ENCODE measurements around the gene CNRIP1.
"Not testable (repeated sequence)": the region's sequence is repeated elsewhere in the genome, so short reads cannot be mapped to it uniquely, and the experiment has no call there.

Gene CNRIP1

DNA sequence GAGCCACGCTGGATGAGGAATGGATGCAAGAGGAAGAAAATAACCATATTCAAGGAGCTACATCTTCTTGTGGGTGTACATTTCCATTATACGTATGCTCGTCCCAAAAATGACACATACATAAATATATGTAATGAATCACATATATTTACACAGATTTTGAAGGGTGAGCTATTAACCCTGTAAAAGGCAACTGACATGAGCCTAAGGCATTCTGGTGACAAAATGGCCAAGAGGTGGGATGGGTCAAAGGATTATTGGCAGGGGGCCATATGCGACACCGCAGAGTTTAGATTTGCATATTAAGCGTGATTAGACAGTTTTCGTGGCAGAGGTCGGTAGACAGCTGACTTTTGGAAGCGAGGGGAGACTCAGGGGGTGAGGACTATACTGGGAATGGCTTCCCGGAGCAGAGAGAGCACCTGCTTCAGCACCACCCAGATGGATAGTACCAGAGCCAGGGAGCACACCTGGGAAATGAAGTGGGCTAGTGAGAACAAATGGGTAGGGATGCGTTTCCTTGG, 431 bp upstream of the CNRIP1 start:
- DNase-seq (ENCODE audit: low spot score), result no peak

DNA sequence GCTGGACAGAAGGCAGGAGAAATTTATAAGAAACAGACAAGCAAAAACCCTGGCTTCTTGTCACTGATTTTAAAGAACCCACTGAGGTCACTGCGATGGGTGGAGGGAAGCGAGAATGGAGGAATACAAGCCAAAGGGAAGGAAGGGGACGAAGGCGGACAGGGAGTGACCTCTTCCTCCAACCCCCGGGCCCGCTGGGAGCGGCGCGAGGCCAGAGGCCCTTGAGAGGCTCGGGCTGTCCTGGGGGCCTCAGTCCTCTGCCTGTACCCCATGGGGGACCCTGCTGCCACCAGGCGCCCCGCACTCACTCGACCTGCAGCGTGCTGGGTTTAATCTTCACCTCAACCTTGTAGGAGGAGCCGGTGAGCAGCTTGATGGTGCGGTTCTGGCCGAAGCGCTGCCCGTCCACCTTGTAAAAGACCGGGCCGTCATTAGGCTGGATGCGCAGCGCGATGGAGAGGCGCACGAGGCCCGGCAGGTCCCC, 793 bp downstream of the CNRIP1 start:
- DNase-seq (ENCODE audit: low spot score), result no peak
- TF ChIP-seq, protein P1, sequence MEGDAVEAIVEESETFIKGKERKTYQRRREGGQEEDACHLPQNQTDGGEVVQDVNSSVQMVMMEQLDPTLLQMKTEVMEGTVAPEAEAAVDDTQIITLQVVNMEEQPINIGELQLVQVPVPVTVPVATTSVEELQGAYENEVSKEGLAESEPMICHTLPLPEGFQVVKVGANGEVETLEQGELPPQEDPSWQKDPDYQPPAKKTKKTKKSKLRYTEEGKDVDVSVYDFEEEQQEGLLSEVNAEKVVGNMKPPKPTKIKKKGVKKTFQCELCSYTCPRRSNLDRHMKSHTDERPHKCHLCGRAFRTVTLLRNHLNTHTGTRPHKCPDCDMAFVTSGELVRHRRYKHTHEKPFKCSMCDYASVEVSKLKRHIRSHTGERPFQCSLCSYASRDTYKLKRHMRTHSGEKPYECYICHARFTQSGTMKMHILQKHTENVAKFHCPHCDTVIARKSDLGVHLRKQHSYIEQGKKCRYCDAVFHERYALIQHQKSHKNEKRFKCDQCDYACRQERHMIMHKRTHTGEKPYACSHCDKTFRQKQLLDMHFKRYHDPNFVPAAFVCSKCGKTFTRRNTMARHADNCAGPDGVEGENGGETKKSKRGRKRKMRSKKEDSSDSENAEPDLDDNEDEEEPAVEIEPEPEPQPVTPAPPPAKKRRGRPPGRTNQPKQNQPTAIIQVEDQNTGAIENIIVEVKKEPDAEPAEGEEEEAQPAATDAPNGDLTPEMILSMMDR (IDR thresholded peaks at IDR 0.05; ENCODE audit: extremely low read depth, missing control alignments), result no peak

More for the DNA sequence above, 431 bp upstream of the CNRIP1 start:
- TF ChIP-seq, protein P1 (IDR thresholded peaks at IDR 0.05; ENCODE audit: extremely low read depth, missing control alignments), result no peak

DNA sequence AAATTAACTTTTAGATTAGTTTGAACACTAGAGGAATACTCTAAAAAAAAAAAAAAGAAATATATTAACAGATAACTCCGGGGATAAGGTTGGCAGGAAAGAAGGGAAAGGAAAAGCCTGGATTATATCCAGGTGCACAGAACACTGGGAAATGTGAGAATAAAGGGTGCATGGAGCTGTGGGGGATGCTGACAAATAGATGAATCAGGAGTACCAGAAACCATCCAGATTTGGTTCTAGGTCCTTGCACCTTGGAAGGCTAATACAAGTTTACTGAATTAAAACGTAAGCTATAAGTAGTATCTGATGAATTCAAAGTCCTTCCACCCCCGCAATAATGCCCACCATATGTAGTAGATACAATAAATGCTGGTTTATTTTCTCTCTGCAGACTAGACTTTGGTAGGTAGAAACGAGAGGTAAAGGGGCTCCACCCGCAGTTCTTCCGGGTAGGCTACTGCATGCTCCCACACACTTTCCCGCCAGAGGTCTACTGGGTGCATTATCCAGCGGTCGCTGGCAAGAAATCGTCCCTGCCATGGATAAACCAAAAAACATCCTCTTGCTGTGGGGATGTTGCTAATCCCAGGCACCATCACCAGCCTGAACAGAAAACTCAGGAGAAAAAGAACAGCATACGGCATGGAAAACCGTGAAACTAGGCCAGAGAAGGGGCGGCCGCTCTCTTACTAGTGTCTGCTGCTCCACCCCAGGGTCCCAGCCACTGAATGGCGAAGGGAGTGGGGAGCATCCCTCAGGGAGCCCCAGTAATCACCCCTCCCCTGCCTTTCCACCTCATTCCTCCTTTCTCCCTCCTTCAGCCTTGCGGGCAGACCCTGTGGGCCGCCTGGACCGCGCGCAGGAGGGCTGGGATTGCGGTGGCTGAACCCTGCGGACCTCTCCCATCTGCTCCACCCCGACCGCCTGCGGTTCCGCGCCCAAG, 1.5 kb downstream of the CNRIP1 start:
- TF ChIP-seq, protein P1 (IDR thresholded peaks at IDR 0.05; ENCODE audit: extremely low read depth, missing control alignments), result no peak
- no peak for DNase-seq (ENCODE audit: low spot score)

DNA sequence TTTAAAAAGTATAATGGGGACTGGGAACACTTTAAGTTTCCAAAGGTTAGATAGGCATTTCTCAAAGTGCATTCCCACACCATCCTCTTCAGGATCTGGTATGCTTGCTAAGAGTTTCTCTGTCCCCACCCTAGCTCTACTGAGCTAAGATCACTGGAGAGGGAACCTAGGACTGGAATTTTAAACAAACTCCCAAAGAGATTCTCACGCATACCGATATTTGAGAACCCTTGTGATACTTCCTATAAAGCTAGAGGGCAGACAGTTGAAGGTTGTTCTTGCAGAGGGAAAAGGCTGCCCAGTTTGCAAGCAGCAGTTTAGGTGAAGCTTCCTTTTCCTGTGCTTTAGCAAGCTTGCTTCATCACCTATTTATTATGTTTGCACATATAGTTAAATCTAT, 3.6 kb downstream of the CNRIP1 start:
- no peak for DNase-seq (ENCODE audit: low spot score)
- TF ChIP-seq, protein P1 (IDR thresholded peaks at IDR 0.05; ENCODE audit: extremely low read depth, missing control alignments), result no peak

DNA sequence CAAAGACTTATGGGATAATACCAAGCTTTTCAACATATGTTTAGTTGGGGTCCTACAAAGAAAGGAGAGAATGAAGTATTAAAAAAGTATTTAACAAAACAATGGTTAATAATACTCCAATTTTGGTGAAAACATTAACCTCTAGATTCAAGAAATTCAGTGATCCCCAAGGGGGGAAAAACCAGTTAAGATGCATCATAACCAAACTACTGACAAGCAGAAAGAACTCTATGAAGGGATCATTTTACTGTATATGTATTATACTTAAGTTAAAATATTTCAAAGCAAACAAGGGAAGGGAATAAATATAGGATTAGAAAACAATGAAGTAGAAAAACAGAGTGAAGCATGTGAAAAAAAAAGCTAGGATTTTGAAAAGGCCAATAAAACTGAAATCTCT, 8.7 kb downstream of the CNRIP1 start:
- DNase-seq (ENCODE audit: low spot score), result no peak
- TF ChIP-seq, protein P1 (IDR thresholded peaks at IDR 0.05; ENCODE audit: extremely low read depth, missing control alignments), result no peak

DNA sequence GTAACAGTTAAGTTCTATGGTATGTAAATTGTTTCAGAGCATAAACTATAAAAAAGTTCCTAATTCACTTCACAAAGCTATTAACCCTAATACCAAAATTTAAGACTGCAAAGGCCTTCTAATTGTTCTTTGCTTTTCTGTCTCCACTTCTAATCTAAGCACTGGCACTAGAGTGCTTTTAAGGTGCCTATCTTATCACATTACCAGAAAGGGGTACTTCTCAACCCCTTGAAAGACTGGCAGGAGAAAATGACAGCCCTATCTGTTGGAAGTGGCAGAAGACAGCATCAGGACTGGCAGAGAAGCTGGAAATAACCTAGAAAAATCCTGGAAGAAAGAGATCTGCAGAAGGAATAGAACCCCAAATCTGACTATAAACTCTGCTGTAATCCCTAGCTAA, 10.3 kb downstream of the CNRIP1 start:
- DNase-seq (ENCODE audit: low spot score), result no peak
- TF ChIP-seq, protein P1 (IDR thresholded peaks at IDR 0.05; ENCODE audit: extremely low read depth, missing control alignments), result no peak

DNA sequence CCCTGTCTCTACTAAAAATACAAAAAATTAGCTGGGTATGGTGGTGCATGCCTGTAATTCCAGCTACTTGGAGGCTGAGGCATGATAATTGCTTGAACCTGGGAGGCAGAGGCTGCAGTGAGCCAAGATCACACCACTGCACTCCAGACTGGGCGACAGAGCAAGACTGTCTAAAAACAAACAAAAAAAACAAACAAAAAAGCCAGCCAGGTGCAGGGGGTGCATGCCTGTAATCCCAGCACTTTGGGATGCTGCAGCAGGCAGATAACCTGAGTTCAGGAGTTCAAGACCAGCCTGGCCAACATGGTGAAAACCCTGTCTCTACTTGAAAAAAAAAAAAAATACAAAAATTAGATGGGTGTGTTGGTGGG, 15.9 kb downstream of the CNRIP1 start:
- not testable (repeated sequence) for DNase-seq (ENCODE audit: low spot score)

Measured in GM20000 (cell line).